ENCODE measurements around the gene LDLRAD4. TPM values are rescaled to one million over a fixed set of nuclear protein-coding genes. Genes with fewer than 3 reads are reported as not detected.

LDLRAD4 gene
- total and polyA plus RNA-seq, 2 experiments from 2014 or later = 0.73 to 1.9 TPM

- Histone ChIP-seq H3K36me3 (ENCODE audit: insufficient read depth) (no peaks in the 10 kb centered on the region), H2AFZ (peak overlapping the region; percentile 1; the same call in 1 of the 2 replicates), H3K9me2 (ENCODE audit: insufficient read depth) (no peaks in the 10 kb centered on the region), H3K4me1 (ENCODE audit: insufficient read depth) (no peaks in the 10 kb centered on the region), H3K27me3 (ENCODE audit: insufficient read depth) (no peaks in the 10 kb centered on the region), H4K20me1 (replicated peaks; ENCODE audit: insufficient read depth) (no peaks in the 10 kb centered on the region), H3F3A (replicated peaks; ENCODE audit: low read depth) (no peaks in the 10 kb centered on the region), H3K27ac (ENCODE audit: low read depth) (no peak overlapping the region), H3K79me2 (replicated peaks; ENCODE audit: insufficient read depth) (no peaks in the 10 kb centered on the region), H3K4me2 (no peak overlapping the region), H3K4me3 (no peak overlapping the region)
- ATAC-seq = peak; percentile 76
- no peaks in the 10 kb centered on the region for H3K9me3 Mint-ChIP-seq
- no peak overlapping the region for H3K4me3 Mint-ChIP-seq
- peaks cover 10% of the 10 kb centered on the region for H3K27me3 Mint-ChIP-seq (ENCODE audit: insufficient read depth, low read depth, poor library complexity)
- H3K36me3 Mint-ChIP-seq (ENCODE audit: low read depth) = no peaks in the 10 kb centered on the region
- DNase-seq (ENCODE audit: low spot score) = peak; percentile 13
- H3K27ac Mint-ChIP-seq = no peak overlapping the region
- TF ChIP-seq NANOG (IDR thresholded peaks at IDR 0.05; ENCODE audit: borderline replicate concordance) = no peak
- no peak for TF ChIP-seq POLR2AphosphoS5 (IDR thresholded peaks at IDR 0.05; ENCODE audit: low read depth)
- no peak for TF ChIP-seq EZH2phosphoT487 (IDR thresholded peaks at IDR 0.05; ENCODE audit: unreplicated experiment)
- TF ChIP-seq ZNF331 (CRISPR knock-in tag; IDR thresholded peaks at IDR 0.05; ENCODE audit: low read depth) = no peak
- TF ChIP-seq ZNF462 (CRISPR knock-in tag; IDR thresholded peaks at IDR 0.05) = no peak
- no peak for TF ChIP-seq CTCF (conservative IDR thresholded peaks at IDR 0.05; ENCODE audit: low read depth in 2 of 2)
- TF ChIP-seq ETS1 (IDR thresholded peaks at IDR 0.05) = no peak
- TF ChIP-seq EZH2 (IDR thresholded peaks at IDR 0.05; ENCODE audit: low read depth, unreplicated experiment) = no peak
- TF ChIP-seq CREB1 (CRISPR knock-in tag; IDR thresholded peaks at IDR 0.05; ENCODE audit: low read depth) = no peak
- no peak for TF ChIP-seq REST (IDR thresholded peaks at IDR 0.05; ENCODE audit: unreplicated experiment)
- no peak for TF ChIP-seq JUNB (IDR thresholded peaks at IDR 0.05; ENCODE audit: unreplicated experiment)
- no peak for TF ChIP-seq ZNF114 (CRISPR knock-in tag; IDR thresholded peaks at IDR 0.05)
- no peak for TF ChIP-seq STAT1 (IDR thresholded peaks at IDR 0.05; ENCODE audit: unreplicated experiment)
- peaks cover 5% of the 10 kb centered on the region for H3K4me1 Mint-ChIP-seq
These were observed 20.8 kb downstream of the LDLRAD4 start for GRCh38 chr18:13239171-13239956.

Data from GM23338 (cell line).